ENCODE measurements around the gene ZNF428. TPM values are rescaled to one million over a fixed set of nuclear protein-coding genes. Genes with fewer than 3 reads are reported as not detected.

ZNF428 gene
- total RNA-seq, 1 experiment from 2014 or later: 39.6 TPM

DNA sequence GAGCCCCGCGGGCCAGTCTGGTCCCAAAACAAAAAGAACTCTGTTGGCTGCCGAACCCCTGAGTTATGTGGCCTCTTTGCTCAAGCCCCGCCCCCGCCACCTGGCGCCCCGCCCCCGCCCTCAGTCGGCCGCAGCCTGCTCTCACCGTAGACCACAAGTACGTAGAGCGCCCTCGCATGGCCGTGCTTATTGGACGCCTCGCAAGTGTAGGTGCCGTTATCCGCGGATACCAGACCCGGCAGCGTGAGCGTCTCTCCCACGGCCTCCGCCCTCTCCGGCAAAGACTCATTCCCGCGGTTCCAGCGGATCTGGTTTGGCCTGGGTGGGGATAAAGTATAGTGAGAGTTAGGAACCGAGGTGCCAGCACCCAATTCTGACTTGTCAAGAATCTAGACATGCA is 5.5 kb upstream of the ZNF428 start (continued):
- no peak for TF ChIP-seq ZNF274 (IDR thresholded peaks at IDR 0.05; ENCODE audit: low read depth, low read length)

DNA sequence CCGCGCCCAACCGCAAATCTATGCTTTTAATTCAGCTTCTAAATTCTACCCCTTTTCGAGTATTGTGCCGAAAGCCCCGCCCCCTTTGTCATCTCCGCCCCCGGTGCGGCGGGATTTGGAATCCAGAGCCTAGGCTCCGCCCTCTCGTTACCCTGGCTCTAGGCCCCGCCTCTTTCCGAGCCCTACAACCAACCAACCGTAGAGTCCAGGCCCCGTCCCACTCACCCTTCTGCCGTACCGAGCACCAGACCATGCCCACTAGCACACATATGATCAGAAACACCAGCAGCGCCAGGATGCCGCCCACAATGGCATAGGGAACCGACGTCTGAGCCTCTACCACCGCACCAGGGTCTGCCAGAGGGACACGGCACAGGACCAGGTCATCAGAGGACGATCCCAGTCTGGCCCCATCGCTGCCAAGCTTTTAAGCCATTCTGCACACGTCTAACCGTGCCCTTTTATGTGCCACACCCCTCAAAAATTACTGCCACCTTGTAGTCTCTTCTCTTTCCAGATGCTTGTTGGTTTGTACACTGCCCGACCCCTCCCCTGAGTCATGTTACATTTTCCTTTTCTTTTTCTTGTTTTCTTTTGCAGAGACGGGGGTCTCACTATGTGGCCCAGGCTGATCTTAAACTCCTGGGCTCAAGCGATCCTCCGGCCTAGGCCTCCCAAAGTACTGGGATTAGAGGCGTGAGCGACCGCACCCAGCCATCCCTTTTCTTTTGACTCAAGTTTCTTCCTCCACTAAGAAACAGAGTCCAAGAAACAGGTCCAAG is 4.7 kb upstream of the ZNF428 start:
- Histone ChIP-seq H3K9ac (ENCODE audit: low read length) (no peak overlapping the region), H3K27ac (ENCODE audit: low read depth, low read length) (peak overlapping the region; percentile 34; the same call in 1 of the 2 replicates), H3K4me3 (replicated peaks in 1 of 2; ENCODE audit: low read depth in 1 of 2, low read length in 2 of 2) (no peak overlapping the region), H3K27me3 (ENCODE audit: insufficient read depth, low read length) (no peaks in the 10 kb centered on the region), H3K9me3 (ENCODE audit: control insufficient read depth in 1 of 2, insufficient read depth in 1 of 2, low read depth in 1 of 2, low read length in 2 of 2) (no peaks in the 10 kb centered on the region), H3K36me3 (ENCODE audit: control insufficient read depth in 1 of 2, insufficient read depth in 2 of 2, low read length in 2 of 2) (no peaks in the 10 kb centered on the region), H3K9me2 (ENCODE audit: insufficient read depth) (no peaks in the 10 kb centered on the region), H3K79me2 (ENCODE audit: insufficient read depth, low read length) (peaks cover 4% of the 10 kb centered on the region; the same call in 1 of the 2 replicates), H2AFZ (ENCODE audit: low read depth, low read length, poor library complexity, severe bottlenecking) (no peak overlapping the region), H3K4me2 (ENCODE audit: low read length) (peak overlapping the region; percentile 26; the same call in 1 of the 2 replicates), H3K4me1 (ENCODE audit: control insufficient read depth in 1 of 2, insufficient read depth in 2 of 2, low read length in 2 of 2) (peaks cover 19 to 30% of the 10 kb centered on the region in 2 experiments), H4K20me1 (ENCODE audit: insufficient read depth) (no peaks in the 10 kb centered on the region)
- DNase-seq (ENCODE audit: low read depth, low spot score) (peak; percentile 29), ATAC-seq (peak; percentile 30)
- TF ChIP-seq, protein P1, sequence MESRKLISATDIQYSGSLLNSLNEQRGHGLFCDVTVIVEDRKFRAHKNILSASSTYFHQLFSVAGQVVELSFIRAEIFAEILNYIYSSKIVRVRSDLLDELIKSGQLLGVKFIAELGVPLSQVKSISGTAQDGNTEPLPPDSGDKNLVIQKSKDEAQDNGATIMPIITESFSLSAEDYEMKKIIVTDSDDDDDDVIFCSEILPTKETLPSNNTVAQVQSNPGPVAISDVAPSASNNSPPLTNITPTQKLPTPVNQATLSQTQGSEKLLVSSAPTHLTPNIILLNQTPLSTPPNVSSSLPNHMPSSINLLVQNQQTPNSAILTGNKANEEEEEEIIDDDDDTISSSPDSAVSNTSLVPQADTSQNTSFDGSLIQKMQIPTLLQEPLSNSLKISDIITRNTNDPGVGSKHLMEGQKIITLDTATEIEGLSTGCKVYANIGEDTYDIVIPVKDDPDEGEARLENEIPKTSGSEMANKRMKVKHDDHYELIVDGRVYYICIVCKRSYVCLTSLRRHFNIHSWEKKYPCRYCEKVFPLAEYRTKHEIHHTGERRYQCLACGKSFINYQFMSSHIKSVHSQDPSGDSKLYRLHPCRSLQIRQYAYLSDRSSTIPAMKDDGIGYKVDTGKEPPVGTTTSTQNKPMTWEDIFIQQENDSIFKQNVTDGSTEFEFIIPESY (IDR thresholded peaks at IDR 0.05; ENCODE audit: extremely low read depth, insufficient replicate concordance, low read length): no peak
- TF ChIP-seq CEBPB (IDR thresholded peaks at IDR 0.05; ENCODE audit: low read depth): no peak
- TF ChIP-seq ATF3 (IDR thresholded peaks at IDR 0.05): no peak
- no peak for TF ChIP-seq TCF7L2 (IDR thresholded peaks at IDR 0.05; ENCODE audit: borderline replicate concordance, extremely low read depth, insufficient read depth, insufficient read length)
- TF ChIP-seq ZNF274 (IDR thresholded peaks at IDR 0.05; ENCODE audit: low read depth, low read length): no peak
- TF ChIP-seq REST (IDR thresholded peaks at IDR 0.05; ENCODE audit: low read depth): no peak
- no peak for TF ChIP-seq CBX3 (IDR thresholded peaks at IDR 0.05; ENCODE audit: low read depth)
- no peak for TF ChIP-seq POLR2A (IDR thresholded peaks at IDR 0.05; ENCODE audit: borderline replicate concordance, extremely low read depth, insufficient read depth, insufficient read length)
- TF ChIP-seq EGR1 (IDR thresholded peaks at IDR 0.05; ENCODE audit: low read depth): no peak
- no peak for TF ChIP-seq EZH2 (IDR thresholded peaks at IDR 0.05)
- no peak for TF ChIP-seq POLR2AphosphoS5 (IDR thresholded peaks at IDR 0.05; ENCODE audit: low read depth, low read length)
- TF ChIP-seq JUND (IDR thresholded peaks at IDR 0.05): no peak
- no TSS peak for BruUV-seq (replicated peaks)
- POLR2A ChIA-PET: interaction anchor here (1.2 kb wide), 1 partner anchor 28 kb away, joined by 4 read pairs; the partner anchor contains the start of genes IRGQ and ZNF576
- intact Hi-C loops (cut with micrococcal nuclease): no loop called here
- RAD21 ChIA-PET (ENCODE audit: low non-redundant PET in 1 of 2, low total read pairs in 2 of 2, uncharacterized antibody in 2 of 2, unreplicated experiment in 2 of 2): no interaction called here
- CTCF ChIA-PET: interaction anchor here (1.0 kb wide), 1 partner anchor 29 kb away, joined by 4 read pairs; the partner anchor contains the start of gene IRGQ

All from HCT116 (cell line).